Measurements from ENCODE around the gene XXYLT1. TPM values are rescaled to one million over a fixed set of nuclear protein-coding genes. Genes with fewer than 3 reads are reported as not detected.

XXYLT1 gene
- total RNA-seq, 1 experiment from 2014 or later = 10.9 TPM

DNA sequence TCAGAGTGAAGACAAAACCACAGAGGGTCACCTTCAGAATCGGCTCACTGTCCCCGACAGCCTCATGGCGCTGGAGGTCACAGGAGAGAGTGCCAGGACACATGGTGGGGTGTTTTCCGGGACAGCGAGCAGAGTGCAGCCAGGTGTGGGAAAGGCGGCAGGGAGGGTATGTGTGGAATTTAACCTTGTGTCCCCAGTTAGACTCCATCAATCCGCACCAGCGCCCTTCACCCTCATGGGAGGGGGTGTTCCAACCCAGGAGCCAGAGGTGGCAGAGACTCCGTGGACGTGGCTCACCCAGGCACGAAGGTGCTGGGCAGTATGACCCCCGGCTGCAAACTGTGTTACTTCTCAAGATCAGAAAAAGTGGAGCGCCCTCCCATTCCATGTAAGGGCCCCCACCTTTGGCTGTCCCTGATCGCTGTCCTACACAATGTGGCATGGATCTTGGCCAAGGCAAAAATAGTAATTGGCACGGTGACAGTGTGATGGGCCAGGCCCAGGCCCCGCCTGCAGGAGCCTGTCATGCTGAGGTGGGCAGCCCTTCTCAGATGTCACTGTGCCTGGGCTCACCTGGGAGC lies 190.3 kb downstream of the XXYLT1 start:
- H3K9me2 ChIP-seq (ENCODE audit: insufficient read depth) = no peaks in the 10 kb centered on the region
- H3K79me2 ChIP-seq (ENCODE audit: insufficient read depth, low read length) = no peaks in the 10 kb centered on the region
- H3K9me3 ChIP-seq (ENCODE audit: control insufficient read depth in 1 of 2, insufficient read depth in 1 of 2, low read depth in 1 of 2, low read length in 2 of 2) = no peaks in the 10 kb centered on the region
- no peak overlapping the region for H2AFZ ChIP-seq (ENCODE audit: low read depth, low read length, poor library complexity, severe bottlenecking)
- no peaks in the 10 kb centered on the region for H3K27me3 ChIP-seq (ENCODE audit: insufficient read depth, low read length)
- peaks cover 2 to 4% of the 10 kb centered on the region in 2 experiments; a peak in 2 of 4 replicates for H3K4me1 ChIP-seq (ENCODE audit: control insufficient read depth in 1 of 2, insufficient read depth in 2 of 2, low read length in 2 of 2)
- CTCF ChIA-PET = no interaction called here
- RAD21 ChIA-PET (ENCODE audit: low non-redundant PET in 1 of 2, low total read pairs in 2 of 2, uncharacterized antibody in 2 of 2, unreplicated experiment in 2 of 2) = no interaction called here
- H3K9ac ChIP-seq (ENCODE audit: low read length) = no peak overlapping the region
- DNase-seq (ENCODE audit: low read depth, low spot score) (no peak), ATAC-seq (no peak)
- POLR2A ChIA-PET = no interaction called here
- TF ChIP-seq, protein P1, sequence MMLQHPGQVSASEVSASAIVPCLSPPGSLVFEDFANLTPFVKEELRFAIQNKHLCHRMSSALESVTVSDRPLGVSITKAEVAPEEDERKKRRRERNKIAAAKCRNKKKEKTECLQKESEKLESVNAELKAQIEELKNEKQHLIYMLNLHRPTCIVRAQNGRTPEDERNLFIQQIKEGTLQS (IDR thresholded peaks at IDR 0.05) = no peak
- no peak for TF ChIP-seq EZH2 (IDR thresholded peaks at IDR 0.05)
- TF ChIP-seq SIN3A (IDR thresholded peaks at IDR 0.05; ENCODE audit: low read depth) = no peak
- no peak for TF ChIP-seq EZH2phosphoT487 (IDR thresholded peaks at IDR 0.05; ENCODE audit: borderline replicate concordance)
- TF ChIP-seq, protein P2, sequence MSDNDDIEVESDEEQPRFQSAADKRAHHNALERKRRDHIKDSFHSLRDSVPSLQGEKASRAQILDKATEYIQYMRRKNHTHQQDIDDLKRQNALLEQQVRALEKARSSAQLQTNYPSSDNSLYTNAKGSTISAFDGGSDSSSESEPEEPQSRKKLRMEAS (IDR thresholded peaks at IDR 0.05) = no peak
- no peak for TF ChIP-seq EGR1 (IDR thresholded peaks at IDR 0.05; ENCODE audit: low read depth)
- TF ChIP-seq SRF (IDR thresholded peaks at IDR 0.05; ENCODE audit: low read depth) = no peak
- no peak for TF ChIP-seq POLR2A (IDR thresholded peaks at IDR 0.05; ENCODE audit: borderline replicate concordance, extremely low read depth, insufficient read depth, insufficient read length)
- TF ChIP-seq ELF1 (IDR thresholded peaks at IDR 0.05; ENCODE audit: borderline replicate concordance, low read depth) = no peak
- TF ChIP-seq, protein P3, sequence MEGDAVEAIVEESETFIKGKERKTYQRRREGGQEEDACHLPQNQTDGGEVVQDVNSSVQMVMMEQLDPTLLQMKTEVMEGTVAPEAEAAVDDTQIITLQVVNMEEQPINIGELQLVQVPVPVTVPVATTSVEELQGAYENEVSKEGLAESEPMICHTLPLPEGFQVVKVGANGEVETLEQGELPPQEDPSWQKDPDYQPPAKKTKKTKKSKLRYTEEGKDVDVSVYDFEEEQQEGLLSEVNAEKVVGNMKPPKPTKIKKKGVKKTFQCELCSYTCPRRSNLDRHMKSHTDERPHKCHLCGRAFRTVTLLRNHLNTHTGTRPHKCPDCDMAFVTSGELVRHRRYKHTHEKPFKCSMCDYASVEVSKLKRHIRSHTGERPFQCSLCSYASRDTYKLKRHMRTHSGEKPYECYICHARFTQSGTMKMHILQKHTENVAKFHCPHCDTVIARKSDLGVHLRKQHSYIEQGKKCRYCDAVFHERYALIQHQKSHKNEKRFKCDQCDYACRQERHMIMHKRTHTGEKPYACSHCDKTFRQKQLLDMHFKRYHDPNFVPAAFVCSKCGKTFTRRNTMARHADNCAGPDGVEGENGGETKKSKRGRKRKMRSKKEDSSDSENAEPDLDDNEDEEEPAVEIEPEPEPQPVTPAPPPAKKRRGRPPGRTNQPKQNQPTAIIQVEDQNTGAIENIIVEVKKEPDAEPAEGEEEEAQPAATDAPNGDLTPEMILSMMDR (IDR thresholded peaks at IDR 0.05 in 2 of 3, conservative IDR thresholded peaks at IDR 0.05 in 1 of 3; ENCODE audit: borderline replicate concordance in 1 of 3, insufficient read depth in 1 of 3, low read depth in 2 of 3, low read length in 2 of 3) = no peak
- TF ChIP-seq FOSL1 (IDR thresholded peaks at IDR 0.05; ENCODE audit: low read depth) = no peak
- TF ChIP-seq ZNF274 (IDR thresholded peaks at IDR 0.05; ENCODE audit: low read depth, low read length) = no peak
- TF ChIP-seq, protein P4, sequence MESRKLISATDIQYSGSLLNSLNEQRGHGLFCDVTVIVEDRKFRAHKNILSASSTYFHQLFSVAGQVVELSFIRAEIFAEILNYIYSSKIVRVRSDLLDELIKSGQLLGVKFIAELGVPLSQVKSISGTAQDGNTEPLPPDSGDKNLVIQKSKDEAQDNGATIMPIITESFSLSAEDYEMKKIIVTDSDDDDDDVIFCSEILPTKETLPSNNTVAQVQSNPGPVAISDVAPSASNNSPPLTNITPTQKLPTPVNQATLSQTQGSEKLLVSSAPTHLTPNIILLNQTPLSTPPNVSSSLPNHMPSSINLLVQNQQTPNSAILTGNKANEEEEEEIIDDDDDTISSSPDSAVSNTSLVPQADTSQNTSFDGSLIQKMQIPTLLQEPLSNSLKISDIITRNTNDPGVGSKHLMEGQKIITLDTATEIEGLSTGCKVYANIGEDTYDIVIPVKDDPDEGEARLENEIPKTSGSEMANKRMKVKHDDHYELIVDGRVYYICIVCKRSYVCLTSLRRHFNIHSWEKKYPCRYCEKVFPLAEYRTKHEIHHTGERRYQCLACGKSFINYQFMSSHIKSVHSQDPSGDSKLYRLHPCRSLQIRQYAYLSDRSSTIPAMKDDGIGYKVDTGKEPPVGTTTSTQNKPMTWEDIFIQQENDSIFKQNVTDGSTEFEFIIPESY (IDR thresholded peaks at IDR 0.05; ENCODE audit: extremely low read depth, insufficient replicate concordance, low read length) = no peak
- TF ChIP-seq JUND (IDR thresholded peaks at IDR 0.05) = no peak
- no peak for TF ChIP-seq CBX3 (IDR thresholded peaks at IDR 0.05; ENCODE audit: low read depth)
- no peak for TF ChIP-seq RAD21 (IDR thresholded peaks at IDR 0.05; ENCODE audit: low read depth)
- TF ChIP-seq POLR2AphosphoS5 (IDR thresholded peaks at IDR 0.05; ENCODE audit: low read depth, low read length) = no peak
- TF ChIP-seq, protein P5, sequence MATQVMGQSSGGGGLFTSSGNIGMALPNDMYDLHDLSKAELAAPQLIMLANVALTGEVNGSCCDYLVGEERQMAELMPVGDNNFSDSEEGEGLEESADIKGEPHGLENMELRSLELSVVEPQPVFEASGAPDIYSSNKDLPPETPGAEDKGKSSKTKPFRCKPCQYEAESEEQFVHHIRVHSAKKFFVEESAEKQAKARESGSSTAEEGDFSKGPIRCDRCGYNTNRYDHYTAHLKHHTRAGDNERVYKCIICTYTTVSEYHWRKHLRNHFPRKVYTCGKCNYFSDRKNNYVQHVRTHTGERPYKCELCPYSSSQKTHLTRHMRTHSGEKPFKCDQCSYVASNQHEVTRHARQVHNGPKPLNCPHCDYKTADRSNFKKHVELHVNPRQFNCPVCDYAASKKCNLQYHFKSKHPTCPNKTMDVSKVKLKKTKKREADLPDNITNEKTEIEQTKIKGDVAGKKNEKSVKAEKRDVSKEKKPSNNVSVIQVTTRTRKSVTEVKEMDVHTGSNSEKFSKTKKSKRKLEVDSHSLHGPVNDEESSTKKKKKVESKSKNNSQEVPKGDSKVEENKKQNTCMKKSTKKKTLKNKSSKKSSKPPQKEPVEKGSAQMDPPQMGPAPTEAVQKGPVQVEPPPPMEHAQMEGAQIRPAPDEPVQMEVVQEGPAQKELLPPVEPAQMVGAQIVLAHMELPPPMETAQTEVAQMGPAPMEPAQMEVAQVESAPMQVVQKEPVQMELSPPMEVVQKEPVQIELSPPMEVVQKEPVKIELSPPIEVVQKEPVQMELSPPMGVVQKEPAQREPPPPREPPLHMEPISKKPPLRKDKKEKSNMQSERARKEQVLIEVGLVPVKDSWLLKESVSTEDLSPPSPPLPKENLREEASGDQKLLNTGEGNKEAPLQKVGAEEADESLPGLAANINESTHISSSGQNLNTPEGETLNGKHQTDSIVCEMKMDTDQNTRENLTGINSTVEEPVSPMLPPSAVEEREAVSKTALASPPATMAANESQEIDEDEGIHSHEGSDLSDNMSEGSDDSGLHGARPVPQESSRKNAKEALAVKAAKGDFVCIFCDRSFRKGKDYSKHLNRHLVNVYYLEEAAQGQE (IDR thresholded peaks at IDR 0.05; ENCODE audit: low read depth) = no peak
- TF ChIP-seq YY1 (IDR thresholded peaks at IDR 0.05; ENCODE audit: extremely low read depth, insufficient replicate concordance, low read depth, low read length) = no peak
- TF ChIP-seq TCF7L2 (IDR thresholded peaks at IDR 0.05; ENCODE audit: borderline replicate concordance, extremely low read depth, insufficient read depth, insufficient read length) = no peak
- H3K27ac ChIP-seq (ENCODE audit: low read depth, low read length) = no peak overlapping the region
- H3K4me3 ChIP-seq (replicated peaks in 1 of 2; ENCODE audit: low read depth in 1 of 2, low read length in 2 of 2) = no peak overlapping the region
- no peaks in the 10 kb centered on the region for H3K36me3 ChIP-seq (ENCODE audit: control insufficient read depth in 1 of 2, insufficient read depth in 2 of 2, low read length in 2 of 2)
- H4K20me1 ChIP-seq (ENCODE audit: insufficient read depth) = no peaks in the 10 kb centered on the region
- no peak overlapping the region for H3K4me2 ChIP-seq (ENCODE audit: low read length)
- BruUV-seq (replicated peaks) = no TSS peak
- intact Hi-C loops (cut with micrococcal nuclease) = no loop called here

All from HCT116 (cell line).